GM12864 (cell line): ENCODE data around the gene BICD2.

Experiments used
- DNase-seq: peaks from one replicate; pipeline ENCODE4 v3.0.0-alpha.2; 2011; ENCODE audit warnings: low read depth
- H3K4me3 ChIP-seq: 2 replicates; pipeline ENCODE4 v1.5.1; 2011; ENCODE audit warnings: mild to moderate bottlenecking, low read depth, low read length, control low read depth
- TF ChIP-seq, protein P1 (sequence below): IDR thresholded peaks from 2 replicates; pipeline ENCODE4 v1.5.1; 2011; ENCODE audit warnings: low read depth, mild to moderate bottlenecking, moderate library complexity, low read length, control low read depth, inconsistent platforms; ENCODE audit errors: missing control alignments

BICD2 gene

DNA sequence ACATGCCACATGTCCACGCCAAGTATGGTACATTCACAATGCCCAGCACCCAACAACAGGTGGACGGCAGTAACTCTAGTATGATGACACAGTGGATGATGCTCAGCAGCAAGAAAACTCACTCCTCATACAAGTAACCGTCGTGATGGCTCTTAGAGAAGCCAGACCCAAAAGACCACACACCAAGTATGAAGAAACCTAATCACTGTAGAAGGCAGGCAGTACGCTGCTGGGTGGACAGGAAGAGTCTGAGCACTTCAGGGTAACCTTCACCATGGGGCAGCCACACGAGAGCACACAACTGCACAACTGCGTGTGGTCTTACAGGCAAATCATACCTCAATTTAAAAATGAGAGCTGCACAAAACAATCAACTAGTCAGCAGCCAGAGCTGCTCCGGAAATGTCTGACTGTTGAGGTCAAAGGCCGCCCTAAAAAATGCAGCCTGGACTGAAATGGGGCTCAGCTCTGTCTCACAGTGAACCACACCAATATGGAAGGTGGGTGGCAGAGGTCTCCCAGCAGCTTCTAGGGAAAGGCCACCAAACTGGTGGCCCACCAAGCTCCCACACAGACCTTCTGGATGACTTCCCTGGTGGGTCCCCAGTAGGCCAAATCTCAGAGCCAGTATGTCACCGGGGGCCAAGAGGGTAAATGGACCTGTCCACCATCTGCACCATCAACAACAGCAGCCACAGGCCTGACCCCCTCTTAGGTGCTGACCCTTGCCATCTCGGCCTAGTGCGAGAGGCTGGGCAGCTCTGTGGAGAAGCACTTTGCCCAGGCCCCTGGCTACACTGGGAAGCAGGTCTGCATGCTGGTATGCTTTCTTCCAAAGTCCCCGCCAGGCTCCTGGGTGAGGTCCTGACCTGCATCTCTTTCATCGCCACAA is 17.8 kb downstream of the BICD2 start:
- H3K4me3 ChIP-seq = no peak overlapping the region

DNA sequence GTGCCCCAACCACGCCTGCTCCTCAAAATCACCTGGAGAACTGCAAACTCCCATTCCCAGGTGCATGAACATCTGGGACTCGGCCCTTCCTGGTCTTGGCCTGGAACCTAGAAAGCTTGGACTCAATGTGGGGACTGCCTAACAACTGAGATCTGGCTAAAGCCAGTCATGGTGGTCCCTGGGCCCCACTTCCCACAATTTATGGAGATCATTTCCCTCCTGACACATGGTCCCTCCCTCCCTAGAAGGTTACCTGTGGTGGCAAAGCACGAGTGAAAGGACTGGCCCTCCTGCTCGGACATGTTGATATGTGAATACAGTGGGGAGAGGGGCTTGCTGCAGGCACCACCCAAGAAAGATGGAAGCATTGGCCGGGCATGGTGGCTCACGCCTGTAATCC is 18.8 kb downstream of the BICD2 start:
- H3K4me3 ChIP-seq = no peak overlapping the region
- DNase-seq = no peak
- TF ChIP-seq, protein P1, sequence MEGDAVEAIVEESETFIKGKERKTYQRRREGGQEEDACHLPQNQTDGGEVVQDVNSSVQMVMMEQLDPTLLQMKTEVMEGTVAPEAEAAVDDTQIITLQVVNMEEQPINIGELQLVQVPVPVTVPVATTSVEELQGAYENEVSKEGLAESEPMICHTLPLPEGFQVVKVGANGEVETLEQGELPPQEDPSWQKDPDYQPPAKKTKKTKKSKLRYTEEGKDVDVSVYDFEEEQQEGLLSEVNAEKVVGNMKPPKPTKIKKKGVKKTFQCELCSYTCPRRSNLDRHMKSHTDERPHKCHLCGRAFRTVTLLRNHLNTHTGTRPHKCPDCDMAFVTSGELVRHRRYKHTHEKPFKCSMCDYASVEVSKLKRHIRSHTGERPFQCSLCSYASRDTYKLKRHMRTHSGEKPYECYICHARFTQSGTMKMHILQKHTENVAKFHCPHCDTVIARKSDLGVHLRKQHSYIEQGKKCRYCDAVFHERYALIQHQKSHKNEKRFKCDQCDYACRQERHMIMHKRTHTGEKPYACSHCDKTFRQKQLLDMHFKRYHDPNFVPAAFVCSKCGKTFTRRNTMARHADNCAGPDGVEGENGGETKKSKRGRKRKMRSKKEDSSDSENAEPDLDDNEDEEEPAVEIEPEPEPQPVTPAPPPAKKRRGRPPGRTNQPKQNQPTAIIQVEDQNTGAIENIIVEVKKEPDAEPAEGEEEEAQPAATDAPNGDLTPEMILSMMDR = no peak

More for the DNA sequence above, 17.8 kb downstream of the BICD2 start:
- no peak for DNase-seq
- TF ChIP-seq, protein P1 = no peak

DNA sequence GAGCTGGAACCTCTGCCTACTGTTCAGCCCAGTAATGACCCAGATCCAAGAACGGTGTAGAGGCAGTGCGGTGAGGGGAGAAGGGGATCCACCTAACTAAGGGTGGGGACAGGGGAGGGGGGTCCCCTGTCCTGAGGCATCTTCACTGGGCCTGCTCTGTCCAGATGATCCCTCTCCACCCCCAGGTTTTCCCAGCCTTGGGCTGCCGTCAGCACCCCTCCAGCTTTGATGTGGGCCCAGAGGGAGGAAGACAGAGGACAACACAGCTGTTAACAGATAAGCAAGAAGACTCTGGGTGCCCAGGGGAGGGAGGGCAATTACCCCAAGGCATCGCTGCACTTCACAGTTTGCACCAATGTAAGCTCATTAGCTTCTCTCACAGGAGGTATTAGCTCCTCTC is 19.3 kb downstream of the BICD2 start:
- H3K4me3 ChIP-seq = no peak overlapping the region
- DNase-seq = no peak
- TF ChIP-seq, protein P1 = no peak

DNA sequence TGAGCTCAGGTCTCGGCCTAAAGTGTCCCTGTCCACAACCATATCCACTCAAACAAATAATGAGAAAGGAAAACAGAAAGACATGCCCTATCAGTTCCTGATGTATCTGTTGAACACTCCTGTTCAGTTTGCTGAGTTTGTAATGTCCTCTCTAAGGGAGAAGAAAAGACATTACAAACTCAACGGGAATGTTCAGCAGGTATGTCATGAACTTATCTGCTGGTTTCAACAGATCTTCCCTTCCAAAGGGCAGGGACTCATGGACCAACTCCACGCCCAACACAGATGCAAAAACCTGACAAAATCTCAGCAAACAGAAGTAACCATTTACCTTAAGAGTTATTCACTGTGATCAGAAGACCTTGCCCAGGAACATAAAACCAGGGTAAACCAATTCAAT is 23.7 kb downstream of the BICD2 start:
- DNase-seq = no peak
- peak overlapping the region; percentile 11; the same call in 1 of the 2 replicates for H3K4me3 ChIP-seq
- TF ChIP-seq, protein P1 = no peak

DNA sequence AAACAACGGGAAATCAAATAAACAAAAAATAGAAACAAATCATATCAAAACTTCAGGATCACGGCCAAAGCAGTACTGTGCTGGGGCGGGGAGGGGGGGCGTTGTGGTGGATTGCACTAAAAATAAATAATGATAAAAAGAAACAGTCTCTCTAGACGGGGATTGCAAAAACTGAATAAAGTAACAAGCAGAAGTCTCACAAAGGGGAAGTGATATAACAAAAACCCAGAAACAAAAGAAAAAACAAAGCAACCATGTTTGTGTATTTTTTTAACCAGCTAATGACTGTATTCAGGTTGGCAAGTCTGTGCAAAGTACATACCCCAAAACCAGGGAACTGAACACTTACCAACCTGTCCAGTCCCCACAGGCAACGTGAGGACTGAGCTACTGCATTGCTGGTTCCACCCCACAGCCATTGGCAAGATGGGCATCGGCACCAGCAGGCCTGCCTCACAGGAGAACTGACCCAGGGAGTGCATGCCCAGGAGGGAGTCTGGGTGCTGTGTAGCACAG is 24.1 kb downstream of the BICD2 start:
- no peak for DNase-seq
- peak overlapping the region; percentile 11 for H3K4me3 ChIP-seq

DNA sequence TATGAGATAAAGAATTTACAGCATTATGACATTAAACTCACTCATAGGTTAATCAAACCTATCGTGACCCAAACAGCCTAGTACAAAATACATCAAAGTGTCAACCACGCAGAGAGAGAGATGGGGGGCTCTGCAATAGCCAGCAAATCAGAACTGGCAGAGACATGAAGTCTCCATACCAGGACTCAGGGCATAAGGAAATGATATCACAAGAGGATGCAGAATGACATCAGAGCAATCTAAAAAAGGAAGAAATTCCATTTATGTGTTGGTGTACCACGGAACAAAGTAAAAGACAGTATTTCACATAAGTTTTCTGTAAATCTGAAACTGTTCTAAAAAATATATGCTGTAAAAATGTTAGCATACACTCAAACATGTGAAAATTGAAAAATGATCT is 24.6 kb downstream of the BICD2 start:
- no peak overlapping the region for H3K4me3 ChIP-seq
- TF ChIP-seq, protein P1 = no peak
- no peak for DNase-seq

More for the DNA sequence above, 24.1 kb downstream of the BICD2 start:
- TF ChIP-seq, protein P1 = no peak
